Glutamatergic neuron (in vitro differentiated cells): ENCODE data around the gene SYT1. TPM values are rescaled to one million over a fixed set of nuclear protein-coding genes. Genes with fewer than 3 reads are reported as not detected.

ENCODE experiments used
- DNase-seq: peaks from one replicate; pipeline ENCODE4 v3.0.0; 2022
- H3K27ac Mint-ChIP-seq: one replicate; pipeline ENCODE4 v1.8.0; 2020; ENCODE audit warnings: mild to moderate bottlenecking, mixed read lengths, inconsistent platforms; ENCODE audit not compliant: unreplicated experiment
- H3K27me3 Mint-ChIP-seq: one replicate; pipeline ENCODE4 v1.8.0; 2020; ENCODE audit warnings: mild to moderate bottlenecking, moderate library complexity, mixed read lengths, inconsistent platforms; ENCODE audit not compliant: unreplicated experiment
- H3K36me3 Mint-ChIP-seq: one replicate; pipeline ENCODE4 v1.8.0; 2020; ENCODE audit warnings: mild to moderate bottlenecking, mixed read lengths, inconsistent platforms; ENCODE audit not compliant: unreplicated experiment
- H3K4me1 Mint-ChIP-seq: one replicate; pipeline ENCODE4 v1.8.0; 2020; ENCODE audit warnings: mild to moderate bottlenecking, low read depth, mixed read lengths, inconsistent platforms; ENCODE audit not compliant: unreplicated experiment
- H3K4me3 Mint-ChIP-seq: one replicate; pipeline ENCODE4 v1.8.0; 2020; ENCODE audit warnings: mild to moderate bottlenecking, mixed read lengths, inconsistent platforms; ENCODE audit not compliant: unreplicated experiment
- H3K9me3 Mint-ChIP-seq: one replicate; pipeline ENCODE4 v1.8.0; 2020; ENCODE audit warnings: mild to moderate bottlenecking, moderate library complexity, mixed read lengths, inconsistent platforms; ENCODE audit not compliant: unreplicated experiment
- CTCF ChIP-seq: fragments of 200-600 bp; sonication (generic); IDR thresholded peaks from one replicate; pipeline ENCODE4 v1.5.0; 2021; ENCODE audit not compliant: partially characterized antibody, unreplicated experiment
- total RNA-seq: library from RNA; stranded (reverse); fragmentation: NEBNext Ultra II Directional; extraction: Animal tissue kit (Norgen Biotek cat#: 25700); gene quantifications from one replicate; pipeline ENCODE4 v1.2.1, GENCODE V29; 2021; ENCODE audit not compliant: unreplicated experiment

Gene SYT1
- total RNA-seq, 1 donor from 2014 or later, result 155 TPM

GRCh38 chr12:79115743-79116142 lies 251.2 kb downstream of the SYT1 start:
- H3K9me3 Mint-ChIP-seq, result no peaks in the 10 kb centered on the region
- no peaks in the 10 kb centered on the region for H3K27me3 Mint-ChIP-seq
- no peak overlapping the region for H3K4me3 Mint-ChIP-seq
- H3K36me3 Mint-ChIP-seq, result no peaks in the 10 kb centered on the region
- TF ChIP-seq CTCF, result no peak
- no peak overlapping the region for H3K27ac Mint-ChIP-seq
- H3K4me1 Mint-ChIP-seq, result peaks cover 4% of the 10 kb centered on the region
- no peak for DNase-seq

DNA sequence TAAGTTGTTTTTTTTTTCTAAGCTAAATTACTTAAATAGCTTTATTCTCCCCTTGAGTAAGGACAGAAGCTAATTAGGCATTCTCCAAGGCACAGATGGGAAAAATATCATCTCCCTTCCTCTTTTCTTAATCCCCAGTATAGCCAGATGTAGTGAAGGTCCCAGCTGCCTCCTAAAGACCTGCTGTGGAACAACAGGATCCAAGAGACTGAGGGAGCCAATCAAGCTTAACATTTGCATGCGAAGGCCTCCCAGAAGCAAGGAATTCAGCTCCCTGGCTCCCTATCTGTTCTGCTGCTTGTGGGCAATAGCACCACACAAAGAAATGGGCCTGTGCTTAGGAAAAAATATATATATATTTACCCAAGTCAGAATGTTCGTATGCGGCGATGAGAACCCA lies 255.2 kb downstream of the SYT1 start:
- peak; percentile 11 for TF ChIP-seq CTCF
- Mint-ChIP-seq H3K9me3 (no peaks in the 10 kb centered on the region), H3K4me3 (no peak overlapping the region), H3K27ac (peak overlapping the region; percentile 31), H3K4me1 (peaks cover 6% of the 10 kb centered on the region), H3K36me3 (no peaks in the 10 kb centered on the region), H3K27me3 (no peaks in the 10 kb centered on the region)
- DNase-seq, result peak; percentile 34

DNA sequence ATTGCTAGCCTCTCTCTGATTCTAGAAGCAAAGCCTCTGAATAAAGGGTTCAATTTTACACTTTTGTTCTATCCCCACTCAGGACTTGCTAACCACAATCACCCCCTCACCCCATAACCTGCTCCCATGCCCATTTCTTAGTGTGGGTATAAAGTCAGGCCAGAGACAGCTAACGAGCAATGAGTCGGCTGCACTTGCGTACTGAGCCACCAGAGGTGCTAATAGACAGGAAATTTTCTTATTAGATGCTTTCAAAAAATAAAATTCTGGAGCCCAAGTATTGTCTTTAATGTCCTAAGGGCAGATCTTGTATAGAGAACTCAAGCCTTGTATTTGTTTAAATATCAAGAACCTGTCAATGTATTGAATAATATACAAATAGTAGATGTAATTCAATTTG lies 256.9 kb downstream of the SYT1 start:
- no peaks in the 10 kb centered on the region for H3K27me3 Mint-ChIP-seq
- H3K4me1 Mint-ChIP-seq, result peaks cover 6% of the 10 kb centered on the region
- peak; percentile 65 for TF ChIP-seq CTCF
- H3K36me3 Mint-ChIP-seq, result no peaks in the 10 kb centered on the region
- H3K9me3 Mint-ChIP-seq, result no peaks in the 10 kb centered on the region
- no peak for DNase-seq
- no peak overlapping the region for H3K4me3 Mint-ChIP-seq
- no peak overlapping the region for H3K27ac Mint-ChIP-seq

DNA sequence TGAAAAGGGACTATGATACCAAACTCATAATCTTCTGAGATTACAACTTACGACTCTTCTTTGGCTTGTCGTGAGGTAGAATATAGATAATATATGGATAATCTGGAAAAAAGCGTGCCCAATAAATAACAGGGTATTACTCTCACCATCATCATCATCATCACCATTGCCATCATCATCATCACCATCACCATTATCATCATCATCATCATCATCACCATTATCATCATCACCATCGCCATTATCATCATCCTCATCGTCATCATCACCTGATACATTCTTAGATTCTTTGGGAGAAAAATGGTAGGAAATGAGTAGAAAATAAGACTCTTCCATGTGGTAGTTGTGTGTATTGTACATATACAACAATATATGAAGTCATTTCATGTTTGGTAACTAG lies 259.8 kb downstream of the SYT1 start:
- H3K27ac Mint-ChIP-seq, result no peak overlapping the region
- TF ChIP-seq CTCF, result no peak
- H3K36me3 Mint-ChIP-seq, result no peaks in the 10 kb centered on the region
- H3K9me3 Mint-ChIP-seq, result no peaks in the 10 kb centered on the region
- DNase-seq, result no peak
- H3K4me3 Mint-ChIP-seq, result no peak overlapping the region
- H3K4me1 Mint-ChIP-seq, result peaks cover 1% of the 10 kb centered on the region
- H3K27me3 Mint-ChIP-seq, result no peaks in the 10 kb centered on the region

GRCh38 chr12:79125358-79125757 lies 260.8 kb downstream of the SYT1 start:
- Mint-ChIP-seq H3K9me3 (no peaks in the 10 kb centered on the region), H3K4me3 (no peak overlapping the region), H3K4me1 (peaks cover 1% of the 10 kb centered on the region), H3K36me3 (no peaks in the 10 kb centered on the region), H3K27ac (no peak overlapping the region), H3K27me3 (no peaks in the 10 kb centered on the region)
- TF ChIP-seq CTCF, result no peak
- no peak for DNase-seq
